Astrocyte of the cerebellum (primary cell): ENCODE data around the gene KLF13.

Experiments
- DNase-seq: peaks from one replicate; pipeline ENCODE4 v3.0.0-alpha.2; 2011; ENCODE audit warnings: low read depth
- H3K4me3 ChIP-seq: 2 replicates; pipeline ENCODE4 v1.5.1; 2011; ENCODE audit warnings: mild to moderate bottlenecking, low read depth, low read length, moderate library complexity
- in situ Hi-C: cut with HindIII; loops from 2 replicates; pipeline ENCODE4 v1.10.0; 2017; ENCODE audit warnings: low sequenced_read_pairs
- TF ChIP-seq, protein P1 (sequence below): IDR thresholded peaks from 2 replicates; pipeline ENCODE4 v1.5.1; 2012; ENCODE audit warnings: low read length, low read depth, moderate library complexity, mild to moderate bottlenecking; ENCODE audit errors: missing control alignments

The KLF13 gene

DNA sequence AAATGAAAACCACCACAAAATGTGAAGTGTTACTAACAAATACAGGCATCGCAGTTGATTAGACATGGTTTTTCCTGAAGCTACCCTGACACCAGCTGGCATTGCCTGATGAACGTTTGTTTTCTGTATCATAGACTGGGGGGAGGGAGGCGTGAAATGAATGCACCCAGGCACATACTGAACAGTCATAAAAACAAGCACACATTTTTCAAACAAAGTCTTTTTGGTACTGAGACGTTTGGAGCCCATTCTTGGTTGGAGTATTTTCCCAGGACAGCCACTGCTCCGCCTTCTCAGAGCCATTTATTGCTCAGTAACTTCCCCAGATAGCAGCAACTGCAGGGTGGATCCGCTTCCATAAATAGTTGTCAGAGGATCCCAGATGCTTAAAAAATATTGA is 52.4 kb downstream of the KLF13 start:
- no peak for DNase-seq
- TF ChIP-seq, protein P1, sequence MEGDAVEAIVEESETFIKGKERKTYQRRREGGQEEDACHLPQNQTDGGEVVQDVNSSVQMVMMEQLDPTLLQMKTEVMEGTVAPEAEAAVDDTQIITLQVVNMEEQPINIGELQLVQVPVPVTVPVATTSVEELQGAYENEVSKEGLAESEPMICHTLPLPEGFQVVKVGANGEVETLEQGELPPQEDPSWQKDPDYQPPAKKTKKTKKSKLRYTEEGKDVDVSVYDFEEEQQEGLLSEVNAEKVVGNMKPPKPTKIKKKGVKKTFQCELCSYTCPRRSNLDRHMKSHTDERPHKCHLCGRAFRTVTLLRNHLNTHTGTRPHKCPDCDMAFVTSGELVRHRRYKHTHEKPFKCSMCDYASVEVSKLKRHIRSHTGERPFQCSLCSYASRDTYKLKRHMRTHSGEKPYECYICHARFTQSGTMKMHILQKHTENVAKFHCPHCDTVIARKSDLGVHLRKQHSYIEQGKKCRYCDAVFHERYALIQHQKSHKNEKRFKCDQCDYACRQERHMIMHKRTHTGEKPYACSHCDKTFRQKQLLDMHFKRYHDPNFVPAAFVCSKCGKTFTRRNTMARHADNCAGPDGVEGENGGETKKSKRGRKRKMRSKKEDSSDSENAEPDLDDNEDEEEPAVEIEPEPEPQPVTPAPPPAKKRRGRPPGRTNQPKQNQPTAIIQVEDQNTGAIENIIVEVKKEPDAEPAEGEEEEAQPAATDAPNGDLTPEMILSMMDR = no peak
- in situ Hi-C loops = no loop called here
- no peak overlapping the region for H3K4me3 ChIP-seq

DNA sequence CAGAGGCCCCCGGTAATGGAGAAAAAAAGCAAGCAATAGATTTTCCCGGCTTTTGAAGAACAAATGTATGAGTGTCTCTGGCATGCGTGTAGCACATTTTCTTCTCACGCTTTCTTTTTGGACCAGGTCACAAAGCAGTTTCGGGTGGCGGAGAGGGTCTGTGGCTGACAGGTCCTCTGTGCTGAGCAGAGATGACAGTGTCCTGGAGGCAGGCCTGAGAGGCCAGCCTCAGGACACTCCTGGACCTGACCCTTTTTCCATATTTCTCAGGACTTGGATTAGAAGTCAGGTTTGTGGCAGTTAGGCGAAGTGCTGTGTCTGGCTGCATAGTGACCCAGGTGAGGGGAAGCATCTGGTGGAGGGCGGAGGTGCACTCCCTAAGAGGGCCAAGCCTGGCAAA is 52.9 kb downstream of the KLF13 start:
- in situ Hi-C loops = no loop called here
- H3K4me3 ChIP-seq = no peak overlapping the region
- no peak for DNase-seq
- TF ChIP-seq, protein P1 = no peak

DNA sequence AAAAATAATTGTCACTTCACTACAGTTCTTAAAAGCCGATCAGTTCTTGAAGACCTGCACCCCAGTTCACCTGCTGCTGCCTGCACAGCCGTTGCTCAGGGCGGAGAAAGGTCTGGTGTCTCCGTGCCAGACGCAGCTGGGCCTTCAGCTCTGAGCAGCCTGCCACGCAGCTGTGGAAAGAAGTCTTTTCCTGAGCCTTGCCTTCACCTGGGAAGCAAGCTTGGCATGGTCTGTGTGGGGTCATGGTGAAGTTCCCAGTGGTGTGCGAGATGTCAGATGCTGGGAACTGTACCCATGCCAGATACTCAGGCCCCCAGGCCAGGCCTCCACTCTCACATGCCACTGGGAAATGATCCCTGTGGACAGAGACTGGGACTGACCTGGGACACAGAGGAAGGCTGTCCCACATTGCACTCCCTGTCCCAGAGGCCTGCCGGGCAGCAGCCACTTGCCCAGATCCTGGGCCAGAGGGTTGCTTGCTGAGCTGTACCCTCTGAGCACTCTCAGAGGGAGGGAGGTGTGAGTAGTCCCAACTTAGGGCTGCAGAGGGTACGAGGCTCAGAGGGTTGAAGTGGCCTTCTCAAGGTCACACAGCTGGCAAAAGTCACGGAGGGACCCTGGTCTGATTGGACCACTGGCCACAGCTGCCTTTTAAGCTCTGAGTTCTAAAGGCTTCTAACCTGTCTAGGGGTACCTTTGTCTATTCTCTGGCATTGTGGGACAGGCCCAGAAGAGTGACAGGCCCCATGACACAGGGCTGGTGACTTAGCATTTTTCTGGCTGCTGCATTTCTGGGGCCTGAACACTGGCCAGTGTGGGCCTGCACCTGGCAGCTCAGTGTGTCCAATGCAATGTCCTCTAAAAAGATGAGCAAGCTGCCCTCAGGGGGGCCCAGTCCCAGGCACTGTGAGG is 55.4 kb downstream of the KLF13 start:
- TF ChIP-seq, protein P1 = no peak
- DNase-seq = no peak
- H3K4me3 ChIP-seq = no peak overlapping the region
- in situ Hi-C loops = no loop called here

DNA sequence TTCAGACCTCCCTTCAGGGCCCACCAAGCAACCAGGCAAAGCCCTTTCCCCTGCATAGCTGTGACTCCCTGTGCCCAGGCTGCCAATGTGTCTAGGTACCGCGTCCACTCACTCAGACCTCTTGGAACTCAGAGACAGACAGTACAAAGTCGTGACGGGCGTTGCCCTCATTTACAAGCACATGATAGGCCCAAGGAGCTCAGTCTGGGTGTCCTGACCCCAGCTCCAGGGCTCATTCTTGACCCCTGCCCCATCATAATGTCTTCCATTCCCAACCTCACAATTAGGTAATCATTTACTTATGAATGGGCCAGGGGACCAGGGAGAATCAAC is 56.0 kb downstream of the KLF13 start:
- H3K4me3 ChIP-seq = no peak overlapping the region
- TF ChIP-seq, protein P1 = no peak
- in situ Hi-C loops = no loop called here
- DNase-seq = no peak

DNA sequence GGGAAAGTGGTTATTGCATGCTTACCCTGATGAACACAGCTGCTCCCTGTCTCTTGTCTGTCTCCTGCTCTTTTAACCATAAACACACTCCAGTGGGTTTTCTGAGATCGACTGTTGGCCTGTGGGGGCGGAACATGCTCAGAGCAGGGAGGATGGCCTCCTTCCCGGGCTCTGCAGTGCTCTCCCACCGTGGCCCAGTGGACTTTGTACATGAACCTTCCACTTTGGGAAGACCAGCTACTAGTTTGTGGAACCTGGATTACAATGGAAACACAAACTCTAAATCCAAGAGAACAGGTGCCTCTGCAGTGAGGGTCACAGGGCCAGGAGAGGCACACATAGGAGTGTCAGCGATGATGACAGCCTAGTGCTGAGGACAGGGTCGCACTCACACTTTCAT is 56.5 kb downstream of the KLF13 start:
- TF ChIP-seq, protein P1 = no peak
- in situ Hi-C loops = no loop called here
- DNase-seq = no peak
- H3K4me3 ChIP-seq = no peak overlapping the region

DNA sequence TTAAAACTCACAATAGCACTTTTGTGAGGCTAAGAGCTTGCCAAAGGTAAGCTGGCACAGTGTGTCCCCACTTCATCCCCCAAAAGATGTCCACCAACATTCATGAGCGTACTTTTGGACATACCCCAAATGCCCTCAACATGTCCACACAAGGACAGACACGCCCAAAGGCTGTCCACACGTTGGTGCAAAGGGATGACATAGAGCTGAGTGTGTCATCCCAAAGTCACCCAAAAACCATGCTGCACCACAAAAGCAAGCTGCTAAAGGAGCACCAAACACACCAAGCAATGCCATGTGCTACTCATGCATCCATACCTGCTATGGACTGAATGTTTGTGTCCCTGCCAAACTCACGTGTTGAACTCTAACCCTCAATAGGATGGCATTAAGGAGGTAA is 57.9 kb downstream of the KLF13 start:
- in situ Hi-C loops = no loop called here
- H3K4me3 ChIP-seq = no peak overlapping the region
- TF ChIP-seq, protein P1 = no peak
- no peak for DNase-seq
